Left forelimb (tissue), 1 donor: ENCODE measurements around the gene ATG4A.

Experiments used
- DNase-seq: peaks from one replicate; pipeline ENCODE4 v3.0.0-alpha.2; 2018; ENCODE audit warnings: low spot score

ATG4A gene, protein sequence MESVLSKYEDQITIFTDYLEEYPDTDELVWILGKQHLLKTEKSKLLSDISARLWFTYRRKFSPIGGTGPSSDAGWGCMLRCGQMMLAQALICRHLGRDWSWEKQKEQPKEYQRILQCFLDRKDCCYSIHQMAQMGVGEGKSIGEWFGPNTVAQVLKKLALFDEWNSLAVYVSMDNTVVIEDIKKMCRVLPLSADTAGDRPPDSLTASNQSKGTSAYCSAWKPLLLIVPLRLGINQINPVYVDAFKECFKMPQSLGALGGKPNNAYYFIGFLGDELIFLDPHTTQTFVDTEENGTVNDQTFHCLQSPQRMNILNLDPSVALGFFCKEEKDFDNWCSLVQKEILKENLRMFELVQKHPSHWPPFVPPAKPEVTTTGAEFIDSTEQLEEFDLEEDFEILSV

GRCh38 chrX:108091264-108091877, at the start of gene ATG4A, which contains the start of gene PSMD10:
TSS of gene ATG4A (plus strand) at chrX:108091778. CDS start at chrX:108091827, 49 bp downstream.
TSS of gene PSMD10 (minus strand) at chrX:108091542. CDS start at chrX:108091520, 22 bp downstream.
- DNase-seq: peak; percentile 88

GRCh38 chrX:108044554-108045256, 46.9 kb upstream of the ATG4A start, which contains the start of gene VSIG1:
TSS of gene VSIG1 (plus strand) at chrX:108045065. CDS start at chrX:108045131, 66 bp downstream.
- no peak for DNase-seq

- DNase-seq: no peak
Measured at GRCh38 chrX:108049649-108050048, 41.9 kb upstream of the ATG4A start.

DNA sequence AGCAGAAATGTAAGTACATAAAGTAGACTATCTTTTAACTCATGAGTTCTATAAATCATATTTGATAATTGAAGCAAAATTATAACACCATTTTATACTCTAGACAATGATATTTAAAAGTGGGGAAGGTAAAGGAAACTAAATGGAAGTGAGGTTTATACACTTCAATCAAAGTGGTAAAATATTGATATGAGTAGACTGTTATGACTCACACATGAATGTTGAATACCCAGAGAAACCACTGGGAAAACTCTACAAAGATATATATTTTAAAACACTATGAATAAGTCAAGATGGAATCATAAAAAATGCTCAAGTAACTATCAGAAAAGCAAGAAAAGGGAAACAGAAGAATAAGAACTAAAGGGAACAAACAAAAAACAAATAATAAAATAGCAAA, 38.4 kb upstream of the ATG4A start:
- DNase-seq: no peak

GRCh38 chrX:108055546-108055945, 36.0 kb upstream of the ATG4A start:
- no peak for DNase-seq

GRCh38 chrX:108059801-108060200, 31.8 kb upstream of the ATG4A start:
- DNase-seq: no peak

DNA sequence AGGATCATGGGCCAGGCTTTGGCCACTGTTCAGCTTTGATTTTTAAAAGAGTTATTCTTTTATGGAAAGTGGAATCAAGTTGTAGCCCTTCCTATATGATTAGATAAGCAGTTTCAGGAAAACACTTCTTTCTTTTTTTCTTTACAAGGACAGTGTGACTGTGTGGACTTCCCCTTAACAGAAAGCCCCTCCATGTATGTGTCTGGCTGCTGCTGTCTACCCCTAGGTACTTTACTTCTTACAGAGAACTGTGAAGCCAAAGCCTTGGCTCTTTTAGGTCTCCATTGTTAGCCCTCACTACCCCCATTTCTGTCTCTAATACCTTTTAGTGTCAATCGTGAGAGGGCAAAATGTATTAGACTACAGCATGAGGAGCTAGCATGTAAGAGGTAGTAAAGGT, 27.6 kb upstream of the ATG4A start:
- no peak for DNase-seq

- DNase-seq: no peak
Measured at GRCh38 chrX:108064613-108065012, 27.0 kb upstream of the ATG4A start.

- DNase-seq: no peak
Measured at GRCh38 chrX:108068121-108068520, 23.5 kb upstream of the ATG4A start.

DNA sequence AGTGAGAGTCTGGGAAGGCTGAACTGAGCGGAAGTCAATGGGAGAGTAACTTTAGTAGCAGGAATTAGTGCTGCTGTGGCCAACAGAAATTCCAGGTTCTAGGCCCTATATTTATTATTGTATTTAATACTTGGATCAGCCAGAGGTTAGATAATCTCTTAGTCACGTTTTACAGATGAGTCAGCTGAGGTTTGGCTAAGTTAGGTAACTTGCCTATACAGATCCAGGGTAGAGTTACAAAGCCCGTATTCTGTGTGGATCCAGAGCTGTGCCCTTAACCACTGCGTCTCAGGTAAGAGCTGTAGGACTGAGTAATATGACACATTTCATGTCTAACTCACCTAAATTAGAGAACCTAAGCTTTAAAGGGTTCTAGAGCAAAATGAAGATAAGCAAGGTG, 20.7 kb upstream of the ATG4A start:
- no peak for DNase-seq

- no peak for DNase-seq
Measured at GRCh38 chrX:108071578-108071977, 20.0 kb upstream of the ATG4A start.

- no peak for DNase-seq
Measured at GRCh38 chrX:108072746-108073145, 18.8 kb upstream of the ATG4A start.

DNA sequence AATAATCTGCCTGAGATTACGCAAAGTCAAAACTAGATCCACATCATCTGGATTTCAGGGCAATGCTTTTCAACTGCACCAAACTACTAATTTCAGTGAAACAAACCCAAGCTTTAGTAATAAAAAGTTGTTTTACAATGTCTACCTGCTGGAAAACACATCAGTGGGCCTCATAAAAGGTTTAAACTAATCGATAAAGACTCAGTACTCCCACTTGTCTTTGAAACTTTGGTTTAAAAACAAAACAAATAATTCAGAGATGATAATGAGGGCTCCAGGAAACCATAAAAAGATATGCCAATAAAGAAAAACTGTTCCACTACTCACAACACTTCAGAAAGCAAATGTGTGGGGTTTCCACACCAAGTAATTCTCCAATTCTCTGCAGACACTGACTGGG, 10.5 kb upstream of the ATG4A start:
- DNase-seq: no peak

DNA sequence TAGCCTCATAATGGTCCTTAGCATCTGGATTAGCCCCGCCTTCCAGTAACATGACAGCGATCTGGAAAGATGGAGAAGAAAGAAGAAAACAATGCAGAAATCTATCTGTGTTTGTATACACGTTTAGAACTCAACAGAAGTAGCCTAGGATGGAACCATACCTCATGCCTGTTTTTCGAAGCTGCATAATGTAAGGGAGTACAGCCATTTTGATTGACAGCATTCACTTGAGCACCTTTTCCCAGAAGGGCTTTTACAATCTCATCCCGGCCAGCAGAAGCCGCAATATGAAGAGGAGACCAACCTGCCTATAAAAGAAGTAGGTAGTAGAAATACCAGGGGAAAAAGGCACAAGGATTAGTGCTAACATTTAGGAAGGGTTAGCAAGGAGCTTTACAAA, 3.8 kb upstream of the ATG4A start:
- no peak for DNase-seq

- no peak for DNase-seq
Measured at GRCh38 chrX:108088511-108088910, 3.1 kb upstream of the ATG4A start.

DNA sequence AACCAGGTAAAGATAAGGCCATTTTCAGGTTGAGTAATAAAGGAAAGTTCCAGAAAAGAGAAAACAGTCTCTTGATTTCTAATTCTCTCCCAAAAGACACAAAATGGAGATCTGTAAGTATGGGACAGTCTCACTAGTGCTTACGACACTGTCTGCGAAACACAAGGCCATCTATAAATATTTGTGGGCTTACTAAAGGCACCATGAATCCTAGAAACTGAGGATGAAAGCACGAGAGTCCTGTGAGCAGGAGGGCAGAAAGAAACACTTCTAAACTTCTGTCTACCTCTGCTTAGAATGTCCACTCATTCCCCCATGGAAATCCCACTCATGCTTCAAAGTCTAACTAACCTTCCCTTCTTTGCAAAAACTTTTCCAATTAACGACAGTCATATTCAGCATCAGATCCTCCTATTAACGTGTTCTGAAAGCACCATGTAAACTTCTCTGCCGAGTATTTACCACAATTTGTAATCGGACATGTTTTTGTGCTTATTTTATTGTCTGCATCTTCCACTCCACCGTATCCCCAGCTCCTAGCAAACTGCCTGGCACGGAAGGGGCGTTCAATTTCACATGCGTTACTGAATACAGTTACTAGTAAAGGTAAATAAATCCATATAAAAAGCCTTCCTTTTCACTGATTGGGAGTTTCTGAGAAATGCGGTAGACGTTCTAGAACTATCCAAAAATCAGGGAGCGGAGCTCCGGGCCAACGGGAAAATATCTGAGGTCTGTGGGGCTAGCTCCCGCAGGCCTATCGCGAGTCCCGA, 901 bp upstream of the ATG4A start:
- no peak for DNase-seq

GRCh38 chrX:108091878-108092291, 307 bp downstream of the ATG4A start:
- no peak for DNase-seq

DNA sequence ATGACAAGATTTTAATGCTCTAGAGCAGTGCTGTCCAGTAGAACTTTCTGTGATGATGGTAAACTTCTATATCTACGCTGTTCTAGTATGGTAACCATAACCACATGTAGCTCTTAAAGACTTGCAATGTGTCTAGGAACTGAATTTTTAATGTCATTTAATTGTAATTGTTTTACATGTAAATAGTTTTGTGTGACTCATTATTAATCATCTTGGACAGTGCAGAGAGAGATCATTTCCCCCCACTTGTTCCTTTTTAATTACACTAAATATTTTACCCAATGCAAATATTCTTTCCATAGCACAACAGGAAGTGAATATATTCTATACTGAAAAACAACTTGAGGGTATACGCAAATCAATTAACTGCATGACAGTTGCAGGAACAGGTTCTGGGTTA, 5.8 kb downstream of the ATG4A start:
- DNase-seq: no peak

GRCh38 chrX:108105473-108105872, 13.9 kb downstream of the ATG4A start:
- DNase-seq: no peak

DNA sequence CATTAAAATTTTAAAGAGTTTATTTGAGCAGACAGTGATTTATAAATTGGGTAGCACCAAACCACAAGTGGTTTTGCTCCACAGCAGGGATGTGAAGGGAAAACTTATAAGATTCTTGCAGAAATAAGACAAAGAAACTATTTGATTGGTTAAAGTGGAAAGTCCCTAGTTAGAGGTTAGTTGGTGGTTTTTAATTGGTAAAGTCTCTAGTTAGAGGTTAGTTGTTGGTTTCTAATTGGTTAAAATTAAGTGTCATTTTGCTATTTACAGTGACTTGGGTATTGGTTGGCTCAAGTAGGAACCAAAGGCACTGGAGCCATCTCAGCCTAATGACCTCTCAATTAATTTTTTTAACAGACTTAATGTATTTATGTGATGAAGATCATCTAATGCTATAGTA, 23.0 kb downstream of the ATG4A start:
- no peak for DNase-seq

DNA sequence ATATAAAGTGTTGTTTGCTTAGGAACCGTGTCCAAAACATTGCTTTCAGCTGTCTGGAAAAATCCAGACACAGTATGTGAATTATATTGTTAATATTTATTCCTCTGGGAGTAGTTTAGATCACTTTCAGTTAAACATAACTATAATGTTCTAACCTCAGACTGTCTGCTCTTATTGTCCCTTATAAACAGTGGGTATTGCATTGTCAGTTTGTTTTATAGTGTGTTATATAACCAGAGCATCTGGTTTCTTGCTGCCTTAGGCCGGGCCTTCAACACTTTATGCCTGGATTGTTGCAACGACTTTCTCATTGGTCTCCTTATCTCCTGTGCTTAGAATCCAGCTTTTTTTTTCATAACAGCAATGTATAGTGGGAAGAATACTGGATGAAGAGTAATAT, 26.4 kb downstream of the ATG4A start:
- DNase-seq: no peak

- no peak for DNase-seq
Measured at GRCh38 chrX:108121291-108121690, 29.7 kb downstream of the ATG4A start.
